ENCODE data around the gene PMP22.
"Not testable (repeated sequence)": the region's sequence is repeated elsewhere in the genome, so short reads cannot be mapped to it uniquely, and the experiment has no call there.

The PMP22 gene

DNA sequence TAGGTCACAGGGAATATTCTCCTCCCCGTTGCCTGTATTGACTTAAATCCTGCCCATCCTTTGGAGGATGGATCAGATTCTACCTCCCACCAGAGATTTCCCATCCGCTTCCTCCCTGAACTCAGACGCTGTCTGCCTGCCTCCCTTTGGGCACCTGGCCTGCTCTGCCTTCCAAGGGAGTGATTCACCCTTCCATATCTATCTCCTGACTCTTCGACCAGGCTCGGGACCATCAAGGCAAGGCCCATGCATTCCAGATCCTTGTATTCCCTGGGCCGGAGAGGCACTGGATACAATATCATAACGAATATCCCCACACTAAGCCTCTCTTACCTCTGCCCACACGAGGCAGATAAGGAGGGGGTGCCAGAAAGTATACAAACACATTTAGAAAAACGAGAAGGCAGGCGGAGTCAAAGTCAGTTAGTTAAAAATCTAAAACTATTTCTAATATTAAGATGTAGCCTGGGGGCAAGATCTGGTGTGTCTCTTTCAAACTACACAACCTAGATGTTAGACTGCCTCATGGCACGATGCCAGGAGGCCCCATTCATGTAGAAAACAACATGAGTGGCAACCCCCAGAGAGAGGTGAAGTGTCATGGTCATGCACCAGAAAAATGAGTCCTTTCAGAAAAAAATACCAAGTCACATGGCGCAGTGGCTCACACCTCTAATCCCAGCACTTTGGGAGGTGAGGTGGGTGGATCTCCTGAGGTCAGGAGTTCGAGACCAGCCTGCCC lies 9.2 kb downstream of the PMP22 start:
- no peak for DNase-seq (ENCODE audit: low spot score)

DNA sequence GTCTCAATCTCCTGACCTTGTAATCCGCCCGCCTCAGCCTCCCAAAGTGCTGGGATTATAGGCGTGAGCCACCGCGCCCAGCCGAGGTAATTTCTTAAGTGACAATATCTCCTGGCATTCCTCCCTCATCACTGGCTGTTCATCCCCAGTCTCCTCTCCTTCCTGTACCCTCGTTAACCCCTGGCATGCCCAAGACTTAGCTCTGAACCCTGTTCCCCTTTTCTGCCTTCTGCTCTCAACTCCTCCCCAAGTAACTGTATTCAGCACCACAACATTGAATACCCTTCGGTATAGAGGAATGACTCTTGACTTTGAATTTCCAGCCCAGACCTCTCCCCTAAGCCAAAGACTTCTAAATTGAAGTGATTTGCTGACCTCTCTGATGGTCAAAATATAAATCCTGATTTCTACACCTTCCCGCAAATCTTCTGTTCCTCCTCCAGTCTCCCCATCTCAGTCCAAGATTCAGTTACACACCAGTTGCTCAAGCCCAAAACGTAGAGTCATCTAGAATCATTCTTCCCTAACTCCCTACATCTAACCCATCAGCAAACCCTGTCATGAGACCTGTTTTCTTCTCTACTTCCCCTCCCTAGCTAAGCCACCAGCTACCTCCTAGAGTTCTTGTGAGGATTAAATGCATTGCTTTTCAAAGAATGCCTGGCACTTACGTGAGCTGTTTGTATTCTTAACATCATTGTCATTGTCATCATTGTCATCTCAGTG lies 14.8 kb downstream of the PMP22 start:
- no peak for DNase-seq (ENCODE audit: low spot score)

DNA sequence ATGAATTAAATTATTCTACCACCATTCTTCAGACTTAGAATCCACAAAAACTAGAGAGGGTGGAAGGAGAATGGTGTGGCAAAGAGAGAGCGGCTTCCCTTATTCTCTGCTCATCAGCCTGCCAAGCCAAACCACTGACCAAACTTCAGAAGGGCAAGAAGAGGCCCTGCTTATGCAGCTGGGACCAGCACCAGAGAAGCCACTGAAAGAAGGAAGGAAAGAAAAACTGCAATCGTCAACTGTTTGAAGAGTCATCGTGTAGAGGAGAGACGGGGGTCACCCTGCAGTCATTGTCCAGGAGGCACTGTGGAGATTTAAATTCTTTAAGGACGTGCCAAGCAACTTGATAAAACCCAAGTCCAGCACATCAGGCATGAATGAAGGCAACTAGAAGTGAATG lies 15.6 kb downstream of the PMP22 start:
- no peak for DNase-seq (ENCODE audit: low spot score)

DNA sequence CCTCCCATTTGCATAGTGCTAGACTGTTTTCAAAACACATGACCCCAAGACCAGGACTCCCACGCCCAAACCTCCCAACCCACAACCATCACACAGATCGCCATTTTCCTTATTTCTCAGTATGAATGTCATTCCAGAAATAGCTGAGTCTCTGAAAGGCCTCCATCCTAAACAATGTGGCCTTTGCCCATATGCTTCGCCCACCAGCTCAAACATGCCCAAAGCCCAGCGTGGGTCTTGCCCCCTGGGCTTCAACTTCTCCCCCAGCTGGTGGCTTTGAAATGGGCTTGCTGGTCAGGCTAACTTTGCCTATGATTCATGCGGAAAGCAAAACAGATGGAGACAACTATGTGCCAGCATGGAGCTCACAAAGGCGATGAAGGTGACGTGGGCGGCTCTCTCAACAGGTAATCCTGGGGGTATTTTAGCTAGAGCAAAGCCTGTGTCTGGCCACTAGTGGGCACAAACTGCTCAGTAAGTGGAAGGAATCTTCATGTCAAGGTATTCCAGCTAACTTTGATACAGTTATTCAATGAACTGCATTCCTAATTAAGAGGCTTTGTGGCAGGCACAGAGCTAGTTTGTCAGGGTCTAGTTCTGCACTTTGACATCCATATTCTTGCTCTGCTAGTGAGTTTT lies 17.1 kb downstream of the PMP22 start:
- peak; percentile 70 for DNase-seq (ENCODE audit: low spot score)

DNA sequence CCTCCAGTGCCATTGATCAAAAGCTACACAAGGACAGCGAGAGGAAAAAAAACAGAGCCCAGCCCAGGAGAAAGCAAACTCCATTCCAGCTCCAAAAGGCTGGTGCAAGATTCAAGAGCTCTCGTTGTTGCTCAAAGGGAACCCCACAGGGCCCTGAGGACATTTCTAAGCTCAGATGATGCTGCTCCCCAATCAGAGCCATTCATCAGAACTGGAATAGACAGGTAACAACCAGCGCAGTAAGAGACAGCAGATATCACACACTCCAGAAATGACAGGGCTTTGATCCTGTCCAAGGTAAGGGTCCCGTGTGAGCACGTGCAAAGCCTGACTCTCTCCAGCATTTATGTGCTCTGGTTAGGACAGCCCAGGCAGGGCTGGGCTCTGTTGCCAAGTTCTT lies 20.1 kb downstream of the PMP22 start:
- no peak for DNase-seq (ENCODE audit: low spot score)

DNA sequence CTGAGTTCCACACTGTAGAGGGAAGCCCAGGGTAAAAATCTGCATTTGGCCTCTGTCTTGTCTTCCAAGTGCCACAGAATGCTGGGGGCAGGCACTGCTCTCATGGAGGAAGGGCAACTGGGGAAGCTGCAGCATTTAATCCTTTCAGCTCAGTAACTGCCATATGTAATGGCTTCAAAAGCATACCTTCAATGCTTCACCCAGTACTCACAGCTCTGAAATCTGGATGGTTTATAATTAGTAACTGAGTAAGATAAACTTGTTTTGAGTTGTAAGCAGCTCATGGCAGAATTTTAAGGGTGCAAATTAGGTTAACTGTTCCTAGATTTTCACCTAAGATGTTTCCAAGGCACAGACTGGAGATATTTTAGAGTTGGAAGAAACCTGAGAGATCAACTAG lies 24.5 kb downstream of the PMP22 start:
- DNase-seq (ENCODE audit: low spot score), result no peak

DNA sequence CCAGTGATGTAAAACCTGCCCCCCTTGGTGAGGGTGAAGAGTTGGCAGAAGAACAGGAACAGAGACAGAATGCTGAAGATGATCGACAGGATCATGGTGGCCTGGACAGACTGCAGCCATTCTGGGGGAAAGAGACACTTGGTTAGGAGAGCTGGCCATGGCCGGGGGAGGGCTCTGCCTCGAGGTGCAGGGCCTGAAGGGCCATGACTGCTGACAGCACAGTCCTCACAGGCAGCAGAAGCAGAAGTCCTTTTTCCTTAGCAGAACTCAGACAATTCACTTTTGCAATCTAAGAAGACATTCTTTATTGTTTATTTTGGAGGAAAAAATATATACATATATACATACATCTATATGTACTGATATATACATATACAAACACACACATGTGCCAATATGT lies 25.6 kb downstream of the PMP22 start:
- no peak for DNase-seq (ENCODE audit: low spot score)

DNA sequence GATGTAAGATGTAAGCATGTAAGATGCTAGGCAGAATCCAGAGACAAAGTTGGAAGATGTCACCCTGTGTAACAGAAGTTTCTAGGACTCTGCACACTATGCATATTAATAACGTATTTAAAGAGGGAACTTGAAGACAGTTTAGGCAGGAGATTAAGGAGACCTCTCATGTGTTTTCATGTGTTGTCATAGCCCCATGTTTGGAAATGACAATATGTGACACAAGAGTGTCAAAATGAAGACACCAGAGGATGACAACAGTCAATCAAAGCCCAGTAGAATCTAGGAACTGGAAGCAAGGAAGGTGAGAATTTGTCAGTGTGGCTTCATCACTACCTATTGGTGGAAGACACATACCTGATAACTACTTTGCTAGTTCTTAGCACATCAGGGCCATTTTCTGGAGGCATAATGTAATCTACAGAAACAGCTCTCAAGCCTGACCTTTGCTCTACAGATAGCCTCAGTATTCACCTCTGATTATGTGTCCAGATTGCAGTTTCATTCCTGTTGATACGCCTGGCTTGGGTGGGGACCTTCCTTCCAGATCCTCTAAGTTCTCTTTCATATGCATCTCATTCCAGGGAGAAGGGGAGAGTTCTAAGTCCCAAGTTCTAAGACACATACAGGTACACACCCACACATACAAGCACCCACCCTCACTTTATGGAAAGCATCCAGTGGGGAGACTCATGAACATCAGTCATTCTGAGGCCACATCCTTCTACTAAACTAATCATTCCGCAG lies 26.3 kb downstream of the PMP22 start:
- DNase-seq (ENCODE audit: low spot score), result no peak

DNA sequence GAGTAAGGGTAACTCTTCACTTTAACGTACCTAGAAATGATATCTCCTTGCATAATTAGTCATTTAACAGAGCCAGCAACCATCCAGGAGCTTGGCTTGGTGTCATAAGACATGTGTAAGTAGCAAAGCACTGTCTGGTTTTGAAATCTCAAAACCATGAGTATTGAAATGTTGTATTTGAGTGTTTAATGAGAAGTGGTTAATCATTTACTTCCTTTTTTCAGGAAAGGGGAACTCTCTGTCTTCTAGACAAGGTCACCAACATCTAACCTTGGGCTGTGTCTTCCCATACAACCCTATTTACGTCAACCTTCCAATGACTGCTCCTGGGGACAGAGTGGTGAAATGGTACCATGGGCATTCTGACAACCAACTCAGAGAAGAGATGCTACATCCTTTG lies 27.1 kb downstream of the PMP22 start:
- DNase-seq (ENCODE audit: low spot score), result no peak

DNA sequence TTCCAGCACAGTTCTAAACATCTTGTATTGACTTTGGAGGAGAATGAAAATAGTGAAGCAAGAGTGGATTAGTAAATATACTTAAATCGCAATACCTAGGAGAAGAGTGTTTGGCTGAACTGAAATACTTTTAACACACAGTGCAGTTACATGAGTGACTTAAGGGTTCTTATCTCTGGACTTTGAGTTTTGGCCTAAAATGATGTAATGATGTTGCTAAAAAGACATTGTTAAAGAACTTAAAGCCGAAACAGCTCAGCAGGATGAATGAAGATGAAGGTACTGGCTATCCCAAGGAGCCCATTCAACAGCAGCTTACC lies 28.1 kb downstream of the PMP22 start:
- DNase-seq (ENCODE audit: low spot score), result no peak

DNA sequence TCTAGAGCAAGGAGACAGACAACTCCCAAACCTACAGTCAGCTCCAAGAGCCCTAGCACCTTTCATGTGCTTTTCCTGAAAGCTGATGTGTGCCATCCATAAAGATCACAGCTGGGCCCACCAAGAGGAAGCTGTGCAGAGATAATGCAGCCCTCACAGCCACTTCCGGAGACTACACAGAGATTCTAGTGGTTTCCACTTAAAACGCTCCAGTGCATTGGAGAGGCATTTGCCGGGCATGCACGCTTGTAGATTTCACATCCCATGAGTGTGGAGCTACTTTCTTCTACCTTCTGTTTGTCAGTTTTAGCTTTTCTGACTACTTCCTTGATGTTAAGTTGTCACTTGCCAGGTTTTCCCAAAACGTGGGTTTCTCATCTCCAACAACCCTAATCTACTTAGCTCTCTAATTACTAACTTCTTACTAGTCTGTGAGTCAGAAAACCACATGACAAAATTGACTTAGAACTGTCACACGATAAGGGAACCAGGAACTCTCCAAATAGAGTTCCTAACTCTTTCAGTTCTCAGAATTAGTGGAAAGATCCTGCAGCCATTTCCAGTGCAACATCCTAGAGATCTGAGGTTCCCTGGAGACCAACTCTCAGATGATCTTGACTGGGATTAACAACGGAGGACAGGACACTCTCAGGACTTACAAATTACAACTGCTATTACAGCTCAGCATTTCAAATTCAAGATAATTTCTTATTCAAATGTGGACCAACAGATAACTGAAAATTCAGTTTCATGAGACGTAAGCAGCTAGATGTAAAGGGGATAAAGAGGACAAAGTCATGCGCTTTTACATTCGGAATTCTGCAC lies 28.6 kb downstream of the PMP22 start:
- DNase-seq (ENCODE audit: low spot score), result peak; percentile 25

DNA sequence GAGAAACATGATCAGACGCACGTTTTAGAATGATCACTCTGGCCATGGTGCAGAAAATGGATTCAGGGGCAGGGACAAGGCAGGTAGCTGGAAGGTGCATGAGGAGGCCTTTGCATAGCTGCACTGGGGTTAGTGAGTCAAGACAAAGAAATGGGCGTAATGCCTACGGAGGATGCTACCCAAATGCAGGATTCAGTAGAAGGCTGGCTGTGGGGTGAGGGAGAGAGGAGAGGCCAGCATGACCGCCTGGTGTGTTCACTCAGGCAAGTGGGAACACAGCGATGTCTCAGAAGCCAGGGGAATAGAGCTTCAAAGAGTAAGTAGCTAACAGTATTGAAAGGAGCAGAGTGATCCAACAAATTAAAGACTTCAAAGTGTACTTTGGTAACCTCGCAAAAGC lies 31.2 kb downstream of the PMP22 start:
- no peak for DNase-seq (ENCODE audit: low spot score)

DNA sequence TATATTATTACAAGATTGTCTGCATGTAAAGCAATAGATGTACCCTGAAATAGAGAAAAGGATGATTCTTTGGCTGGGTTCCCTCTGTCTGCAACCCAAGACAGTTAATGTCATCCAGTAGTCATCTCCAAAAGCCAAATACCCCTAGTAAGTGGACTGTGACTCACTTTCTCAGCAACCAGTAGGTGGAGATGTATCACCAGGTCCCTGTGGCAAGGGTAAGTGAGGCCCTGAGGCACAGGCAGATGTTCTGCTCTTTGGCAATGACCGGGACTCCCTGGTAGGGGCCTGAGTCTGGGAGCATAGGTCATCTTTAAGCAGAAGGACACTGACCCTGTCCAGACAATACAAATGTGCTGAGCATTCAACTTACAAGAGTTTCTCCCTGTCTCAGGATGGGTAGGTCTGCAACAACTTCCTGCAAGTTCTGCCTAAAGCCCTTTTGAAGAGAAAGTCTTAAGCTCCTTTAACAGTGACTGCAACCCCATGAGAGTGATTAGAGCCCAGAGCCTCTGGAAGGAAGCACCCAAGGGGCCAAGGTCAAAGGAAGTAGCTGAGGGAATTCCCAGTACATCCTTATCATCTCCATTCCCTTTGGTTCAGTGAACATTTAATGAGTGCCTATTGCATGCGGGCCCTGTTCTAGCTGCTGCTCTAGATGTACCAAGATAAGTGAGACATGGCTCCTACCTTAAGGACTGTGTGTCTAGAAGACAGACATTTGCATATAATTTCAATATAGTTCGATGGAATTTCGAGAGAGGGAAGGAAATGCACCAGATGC lies 31.9 kb downstream of the PMP22 start:
- peak; percentile 40 for DNase-seq (ENCODE audit: low spot score)

DNA sequence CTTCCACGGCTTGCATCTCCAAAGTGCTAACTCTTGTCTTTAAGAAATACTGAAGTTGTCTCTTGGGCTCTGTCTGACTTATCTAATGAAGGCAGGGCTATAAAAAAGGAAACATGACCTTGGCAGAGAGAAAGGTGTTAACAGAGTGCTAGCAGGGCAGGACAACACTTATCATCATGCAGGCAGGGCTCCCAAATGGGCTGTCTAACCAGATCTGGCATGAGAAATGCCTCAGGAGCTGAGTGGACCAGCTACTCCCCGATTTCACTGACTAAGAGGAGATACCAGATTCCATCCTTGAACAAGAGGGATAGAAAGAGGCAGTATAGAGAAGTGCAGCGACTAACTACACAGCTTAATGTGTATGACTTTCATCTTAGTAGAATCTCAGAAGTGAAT lies 32.6 kb downstream of the PMP22 start:
- no peak for DNase-seq (ENCODE audit: low spot score)

DNA sequence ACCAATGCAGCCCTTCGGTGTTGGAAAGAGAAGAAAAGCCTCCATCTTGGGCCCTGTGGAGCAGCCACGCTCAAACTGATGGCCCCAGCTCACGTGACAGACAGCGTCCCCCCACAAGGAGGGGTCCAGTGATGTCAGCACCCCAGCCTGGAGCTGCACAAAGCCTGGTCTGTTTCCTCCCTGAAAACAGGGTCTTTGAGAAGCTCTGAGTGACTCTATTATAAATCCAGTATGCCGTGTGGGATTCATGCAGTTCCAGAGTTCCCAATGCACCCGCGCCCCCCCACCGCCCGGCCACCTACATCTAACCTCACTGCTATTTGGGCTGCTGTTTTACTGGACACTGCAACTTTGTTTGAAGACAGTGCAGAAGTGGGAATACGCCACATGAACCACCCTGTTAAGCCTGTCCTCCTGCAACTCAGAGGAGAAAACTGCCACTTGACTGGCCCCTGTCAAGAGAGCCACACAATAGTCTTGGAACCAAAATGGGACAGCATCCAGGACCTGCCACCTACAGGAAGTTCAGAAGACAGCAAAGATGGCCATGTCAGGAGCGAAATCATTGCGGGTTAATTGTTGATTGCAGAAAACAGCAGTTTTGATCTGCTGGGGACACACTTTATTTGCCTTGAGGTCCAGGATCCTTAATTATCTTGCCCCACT lies 33.1 kb downstream of the PMP22 start:
- no peak for DNase-seq (ENCODE audit: low spot score)

DNA sequence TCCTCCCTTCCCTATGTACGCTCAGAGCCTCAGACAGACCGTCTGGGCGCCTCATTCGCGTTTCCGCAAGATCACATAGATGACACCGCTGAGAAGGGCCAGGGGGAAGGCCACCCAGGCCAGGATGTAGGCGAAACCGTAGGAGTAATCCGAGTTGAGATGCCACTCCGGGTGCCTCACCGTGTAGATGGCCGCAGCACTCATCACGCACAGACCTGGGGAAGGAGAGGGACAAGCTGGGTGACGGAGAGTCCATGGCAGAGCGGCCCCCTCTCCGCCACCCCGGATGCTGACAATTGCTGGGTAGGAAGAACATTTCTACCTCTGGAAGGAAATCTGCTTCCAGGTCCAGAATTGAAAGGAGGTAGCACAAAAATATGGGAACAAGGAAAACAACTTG lies 34.3 kb downstream of the PMP22 start:
- no peak for DNase-seq (ENCODE audit: low spot score)

DNA sequence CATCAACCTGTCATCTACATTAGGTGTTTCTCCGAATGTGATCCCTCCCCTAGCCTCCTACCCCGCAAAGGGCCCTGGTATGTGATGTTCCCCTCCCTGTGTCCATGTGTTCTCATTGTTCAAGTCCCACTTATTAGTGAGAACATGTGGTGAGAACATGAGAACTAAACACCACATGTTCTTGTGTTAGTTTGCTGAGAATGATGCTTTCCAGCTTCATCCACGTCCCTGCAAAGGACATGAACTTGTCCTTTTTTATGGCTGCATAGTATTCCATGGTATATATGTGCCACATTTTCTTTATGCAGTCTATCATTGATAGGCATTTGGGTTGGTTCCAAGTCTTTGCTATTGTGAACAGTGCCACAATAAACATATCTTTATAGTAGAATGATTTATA lies 43.3 kb downstream of the PMP22 start:
- DNase-seq (ENCODE audit: low spot score), result not testable (repeated sequence)

DNA sequence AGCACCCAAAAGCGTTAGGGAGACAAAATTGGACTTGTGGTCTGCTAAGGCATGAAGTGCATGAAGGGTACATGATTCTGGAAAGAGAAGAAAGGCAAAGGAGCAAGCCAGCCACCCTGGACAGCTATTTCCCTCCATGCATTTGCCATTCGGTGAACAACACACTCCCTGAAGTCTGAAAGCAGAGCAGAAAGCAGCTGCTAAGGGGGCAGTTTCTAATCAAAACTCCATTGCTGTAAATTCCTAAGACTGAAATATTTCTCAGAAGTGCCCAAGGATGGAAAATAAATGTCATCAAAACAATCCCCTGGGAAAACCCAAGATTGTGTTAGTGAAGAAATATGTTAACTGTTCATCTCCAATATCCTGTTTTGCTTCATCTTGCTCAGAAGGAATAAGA lies 44.3 kb downstream of the PMP22 start:
- no peak for DNase-seq (ENCODE audit: low spot score)

DNA sequence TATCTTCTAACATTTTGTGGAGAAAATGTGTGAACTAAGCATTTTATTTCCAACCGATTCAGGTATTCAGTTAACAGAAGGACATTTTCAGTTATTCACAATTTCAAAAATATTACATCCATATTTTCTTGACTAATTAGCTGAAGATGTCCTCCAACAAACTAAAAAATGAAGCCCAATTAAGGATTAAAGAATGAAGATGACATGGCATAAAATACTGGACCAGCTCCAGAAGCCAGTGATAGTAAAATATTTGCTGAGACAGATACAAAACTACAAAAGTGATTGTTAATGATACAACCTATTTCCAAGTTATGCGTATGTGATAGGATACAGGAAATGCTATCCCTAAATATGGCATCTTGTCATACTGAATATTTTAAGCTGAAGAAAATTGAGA lies 48.6 kb downstream of the PMP22 start:
- no peak for DNase-seq (ENCODE audit: low spot score)

DNA sequence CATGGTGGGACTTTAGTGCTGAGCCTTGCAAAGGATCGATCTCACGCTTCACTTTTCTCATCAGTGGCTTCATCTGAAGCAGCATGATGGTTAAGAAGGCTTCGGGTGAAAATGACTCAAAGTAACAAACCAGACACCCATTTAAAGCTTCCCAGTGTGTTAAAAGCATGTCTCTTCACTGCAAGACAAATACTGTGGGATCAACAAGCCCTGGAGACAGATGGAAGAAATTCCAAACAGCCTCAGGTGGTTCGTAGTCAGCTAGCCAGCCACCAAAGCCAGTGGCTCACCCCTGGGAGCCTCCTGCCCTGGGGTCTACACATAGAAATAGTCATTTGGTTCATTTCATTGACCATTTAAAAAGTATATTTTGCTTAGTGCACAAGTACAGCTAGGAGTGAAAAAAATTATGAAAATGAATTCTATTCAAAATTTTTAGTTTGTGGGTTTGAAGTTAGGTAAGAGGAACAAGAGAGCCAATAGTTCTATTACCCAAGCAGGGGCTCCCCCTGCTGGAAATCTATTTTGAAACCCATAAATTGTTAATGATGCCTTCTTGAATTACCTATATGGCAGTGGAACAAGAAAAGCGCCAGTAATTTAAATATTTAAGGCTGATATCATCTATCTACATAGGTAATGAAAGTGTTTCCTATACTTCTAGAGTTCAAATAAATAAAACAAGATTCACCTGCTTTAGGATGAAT lies 51.6 kb downstream of the PMP22 start:
- DNase-seq (ENCODE audit: low spot score), result no peak
